Measurements from ENCODE around the gene C12orf56. TPM values are rescaled to one million over a fixed set of nuclear protein-coding genes. Genes with fewer than 3 reads are reported as not detected.

The C12orf56 gene, protein sequence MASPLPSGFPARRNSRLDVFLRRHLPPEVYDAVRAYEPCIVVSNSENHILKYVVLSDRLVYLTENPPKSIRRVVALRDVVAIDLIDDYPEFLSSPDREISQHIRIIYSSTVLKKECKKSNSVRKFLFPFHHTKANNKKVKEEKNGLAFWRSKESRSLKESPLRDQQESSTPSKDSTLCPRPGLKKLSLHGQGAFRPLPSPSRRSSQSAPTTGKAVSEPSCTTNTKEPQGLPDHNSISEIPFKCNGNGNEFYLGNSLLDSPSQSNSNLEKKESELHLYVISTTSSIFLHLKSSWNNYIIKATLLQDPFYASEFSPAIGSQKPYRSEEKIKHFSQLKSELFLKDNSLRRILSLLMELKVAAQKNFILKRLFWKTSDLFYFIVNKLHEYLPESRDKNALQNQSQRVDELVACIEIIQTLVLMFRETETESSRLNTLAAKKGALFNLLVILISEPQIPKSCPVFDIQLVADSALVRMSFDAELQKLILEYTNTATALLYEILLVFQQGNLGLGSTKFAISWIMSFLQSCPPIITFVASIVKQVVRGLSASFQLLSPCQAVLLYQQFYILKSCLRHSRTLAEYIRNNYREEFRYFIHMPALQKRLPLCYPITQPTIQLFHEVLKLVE
- total RNA-seq: not detected

DNA sequence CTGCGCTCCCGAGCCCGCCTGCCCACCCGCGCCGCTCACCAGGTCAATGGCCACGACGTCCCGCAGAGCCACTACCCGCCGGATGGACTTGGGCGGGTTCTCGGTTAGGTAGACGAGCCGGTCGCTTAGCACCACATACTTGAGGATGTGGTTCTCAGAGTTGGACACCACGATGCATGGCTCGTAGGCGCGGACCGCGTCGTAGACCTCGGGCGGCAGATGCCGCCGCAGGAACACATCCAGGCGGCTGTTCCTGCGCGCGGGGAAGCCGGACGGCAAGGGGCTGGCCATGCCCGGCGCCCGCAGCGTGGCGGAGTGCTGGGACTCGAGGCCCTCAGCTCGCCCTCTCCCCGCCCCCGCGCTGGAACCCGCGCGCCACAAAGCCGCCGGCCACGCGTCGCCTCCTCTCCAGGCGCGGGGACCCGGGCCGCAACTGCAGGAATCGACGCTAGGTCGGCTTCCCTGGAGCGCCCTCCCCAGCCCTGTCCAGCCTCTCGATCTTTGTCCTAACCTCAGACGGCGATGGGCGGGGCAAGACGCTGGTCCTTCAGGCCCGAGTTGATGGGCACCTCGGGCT lies at the start of gene C12orf56:
Gene C12orf56 (minus strand): TSS at position 484 of the 577 bp plus-strand sequence. CDS start 193 bp downstream, at position 291.
- DNase-seq (peak; percentile 40), ATAC-seq (peak; percentile 64)
- H3K27me3 Mint-ChIP-seq: peaks cover 11% of the 10 kb centered on the region
- CTCF ChIA-PET: interaction anchor here (0.7 to 1.9 kb wide), 3 partner anchors 15 to 1292 kb away, joined by 3 to 4 read pairs (median 3); no protein-coding TSS in a partner anchor
- H3K4me3 Mint-ChIP-seq: peak within 1 kb of the TSS; percentile 67
- no peaks in the 10 kb centered on the region for H3K9me3 Mint-ChIP-seq
- peak within 1 kb of the TSS; percentile 30 for H3K27ac Mint-ChIP-seq
- intact Hi-C loops (cut with micrococcal nuclease): loop anchor here (10.0 kb wide), 1 partner anchor 116 kb away; no protein-coding TSS in a partner anchor
- peaks cover 16% of the 10 kb centered on the region for H3K4me1 Mint-ChIP-seq (ENCODE audit: low read depth)
- H3K36me3 Mint-ChIP-seq (ENCODE audit: low read depth): no peaks in the 10 kb centered on the region
- TF ChIP-seq, protein P1, sequence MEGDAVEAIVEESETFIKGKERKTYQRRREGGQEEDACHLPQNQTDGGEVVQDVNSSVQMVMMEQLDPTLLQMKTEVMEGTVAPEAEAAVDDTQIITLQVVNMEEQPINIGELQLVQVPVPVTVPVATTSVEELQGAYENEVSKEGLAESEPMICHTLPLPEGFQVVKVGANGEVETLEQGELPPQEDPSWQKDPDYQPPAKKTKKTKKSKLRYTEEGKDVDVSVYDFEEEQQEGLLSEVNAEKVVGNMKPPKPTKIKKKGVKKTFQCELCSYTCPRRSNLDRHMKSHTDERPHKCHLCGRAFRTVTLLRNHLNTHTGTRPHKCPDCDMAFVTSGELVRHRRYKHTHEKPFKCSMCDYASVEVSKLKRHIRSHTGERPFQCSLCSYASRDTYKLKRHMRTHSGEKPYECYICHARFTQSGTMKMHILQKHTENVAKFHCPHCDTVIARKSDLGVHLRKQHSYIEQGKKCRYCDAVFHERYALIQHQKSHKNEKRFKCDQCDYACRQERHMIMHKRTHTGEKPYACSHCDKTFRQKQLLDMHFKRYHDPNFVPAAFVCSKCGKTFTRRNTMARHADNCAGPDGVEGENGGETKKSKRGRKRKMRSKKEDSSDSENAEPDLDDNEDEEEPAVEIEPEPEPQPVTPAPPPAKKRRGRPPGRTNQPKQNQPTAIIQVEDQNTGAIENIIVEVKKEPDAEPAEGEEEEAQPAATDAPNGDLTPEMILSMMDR (IDR thresholded peaks at IDR 0.05): no peak
- POLR2A ChIA-PET: no interaction called here

DNA sequence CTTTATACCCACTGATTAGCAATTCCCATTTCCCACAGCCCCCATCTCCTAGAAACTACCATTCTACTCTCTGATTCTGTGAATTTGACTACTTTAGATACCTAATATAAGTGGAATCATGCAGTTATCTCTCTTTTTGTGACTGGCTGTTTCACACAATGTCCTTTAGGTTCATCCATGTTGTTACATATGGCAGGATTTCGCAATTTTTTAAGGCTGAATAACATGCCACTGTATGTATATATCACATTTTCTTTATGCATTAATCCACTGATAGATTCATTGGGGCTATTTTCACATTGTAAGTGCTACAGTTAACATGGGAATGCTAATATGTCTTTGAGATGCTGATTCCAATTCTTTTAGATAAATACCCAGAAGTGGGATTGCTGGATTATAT lies 49.5 kb upstream of the C12orf56 start:
- H3K36me3 Mint-ChIP-seq (ENCODE audit: low read depth): peaks cover 67% of the 10 kb centered on the region
- ChIA-PET POLR2A (no interaction called here), CTCF (no interaction called here)
- no peak overlapping the region for H3K4me3 Mint-ChIP-seq
- intact Hi-C loops (cut with micrococcal nuclease): no loop called here
- H3K27ac Mint-ChIP-seq: no peak overlapping the region
- H3K4me1 Mint-ChIP-seq (ENCODE audit: low read depth): peaks cover 8% of the 10 kb centered on the region
- TF ChIP-seq, protein P1 (IDR thresholded peaks at IDR 0.05): no peak
- DNase-seq (no peak), ATAC-seq (no peak)
- no peaks in the 10 kb centered on the region for H3K9me3 Mint-ChIP-seq
- no peaks in the 10 kb centered on the region for H3K27me3 Mint-ChIP-seq

DNA sequence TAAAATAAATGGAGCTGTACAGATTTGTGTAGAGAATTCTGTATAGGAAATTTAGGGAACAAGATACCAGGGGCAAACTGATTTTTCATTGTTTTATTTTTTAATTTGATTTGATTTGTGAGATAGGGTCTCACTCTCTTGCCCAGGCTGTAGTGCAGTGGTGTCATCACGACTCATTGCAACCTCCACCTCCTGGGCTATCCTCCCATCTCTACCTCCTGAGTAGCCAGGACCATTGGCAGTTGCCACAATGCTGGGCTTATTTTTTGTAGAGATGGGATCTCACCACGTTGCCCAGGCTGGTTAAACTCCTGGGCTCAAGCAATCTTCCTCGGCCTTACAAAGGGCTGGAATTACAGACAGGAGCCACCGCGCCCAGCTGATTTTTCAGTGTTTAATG lies 43.4 kb upstream of the C12orf56 start:
- POLR2A ChIA-PET: no interaction called here
- H3K27me3 Mint-ChIP-seq: no peaks in the 10 kb centered on the region
- TF ChIP-seq, protein P1 (IDR thresholded peaks at IDR 0.05): no peak
- no peak overlapping the region for H3K4me3 Mint-ChIP-seq
- CTCF ChIA-PET: no interaction called here
- no peaks in the 10 kb centered on the region for H3K9me3 Mint-ChIP-seq
- peaks cover 76% of the 10 kb centered on the region for H3K36me3 Mint-ChIP-seq (ENCODE audit: low read depth)
- H3K4me1 Mint-ChIP-seq (ENCODE audit: low read depth): no peaks in the 10 kb centered on the region
- intact Hi-C loops (cut with micrococcal nuclease): no loop called here
- DNase-seq (no peak), ATAC-seq (no peak)
- no peak overlapping the region for H3K27ac Mint-ChIP-seq

DNA sequence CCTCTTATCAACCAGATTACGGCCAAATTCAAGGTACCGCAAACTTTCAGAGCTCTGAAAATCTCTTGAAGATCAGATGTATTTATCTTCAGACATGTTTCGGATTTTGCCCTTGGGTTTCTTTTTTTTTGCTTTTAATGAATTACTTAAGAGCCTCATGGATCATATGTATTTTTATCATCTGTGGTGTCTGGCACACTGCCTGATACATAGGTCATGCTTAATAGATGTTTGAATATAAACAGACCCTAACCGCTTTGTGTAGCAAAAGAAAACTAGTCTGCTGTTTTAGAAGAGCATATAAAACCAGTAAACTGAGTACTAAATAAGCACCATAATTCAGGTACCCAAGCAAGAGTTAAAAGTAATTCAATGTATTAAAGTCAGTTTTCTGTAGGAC lies 41.2 kb upstream of the C12orf56 start:
- ChIA-PET CTCF (no interaction called here), POLR2A (no interaction called here)
- Mint-ChIP-seq H3K4me1 (ENCODE audit: low read depth) (no peaks in the 10 kb centered on the region), H3K27me3 (no peaks in the 10 kb centered on the region), H3K36me3 (ENCODE audit: low read depth) (peaks cover 73% of the 10 kb centered on the region), H3K27ac (no peak overlapping the region), H3K4me3 (no peak overlapping the region), H3K9me3 (no peaks in the 10 kb centered on the region)
- DNase-seq (no peak), ATAC-seq (no peak)
- intact Hi-C loops (cut with micrococcal nuclease): no loop called here
- TF ChIP-seq, protein P1 (IDR thresholded peaks at IDR 0.05): no peak

DNA sequence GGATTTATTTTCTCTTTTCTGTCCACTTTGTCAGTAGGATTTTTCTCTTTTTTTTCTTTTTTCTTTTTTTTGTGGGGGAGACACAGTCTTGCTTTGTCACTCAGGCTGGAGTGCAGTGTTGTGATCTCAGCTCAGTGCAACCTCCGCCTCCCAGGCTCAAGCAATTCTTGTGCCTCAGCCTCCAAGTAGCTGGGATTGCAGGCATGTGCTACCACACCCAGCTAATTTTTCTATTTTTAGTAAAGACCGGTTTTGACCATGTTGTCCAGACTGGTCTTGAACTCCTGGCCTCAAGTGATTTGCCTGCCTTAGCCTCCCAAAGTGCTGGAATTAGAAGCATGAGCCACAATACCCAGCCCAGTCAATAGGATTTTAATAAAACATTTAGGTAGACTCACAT lies 40.3 kb upstream of the C12orf56 start:
- TF ChIP-seq, protein P1 (IDR thresholded peaks at IDR 0.05): no peak
- ChIA-PET CTCF (interaction anchor here (1.1 kb wide), 1 partner anchor 38 kb away, joined by 3 read pairs; no protein-coding TSS in a partner anchor), POLR2A (no interaction called here)
- intact Hi-C loops (cut with micrococcal nuclease): no loop called here
- ATAC-seq (no peak), DNase-seq (no peak)
- Mint-ChIP-seq H3K4me1 (ENCODE audit: low read depth) (no peaks in the 10 kb centered on the region), H3K27ac (no peak overlapping the region), H3K4me3 (no peak overlapping the region), H3K36me3 (ENCODE audit: low read depth) (peaks cover 75% of the 10 kb centered on the region), H3K9me3 (no peaks in the 10 kb centered on the region), H3K27me3 (no peaks in the 10 kb centered on the region)

All from activated CD8-positive, alpha-beta T cell treated with anti-CD3 and anti-CD28 coated beads for 36 hours (primary cell).